Loucy (cell line): Measurements from ENCODE around the gene TBC1D2B.
"Not testable (repeated sequence)": the region's sequence is repeated elsewhere in the genome, so short reads cannot be mapped to it uniquely, and the experiment has no call there.

Experiments
- H2AFZ ChIP-seq: fragments of 200-600 bp; sonication (generic); 2 replicates; pipeline ENCODE4 v1.6.0; 2016; ENCODE audit warnings: antibody characterized with exemption, mild to moderate bottlenecking, low read length, moderate library complexity
- H3F3A ChIP-seq: fragments of 200-600 bp; 2 replicates; pipeline ENCODE4 v1.6.0; 2016; ENCODE audit warnings: antibody characterized with exemption, low read depth, mild to moderate bottlenecking
- H3K27me3 ChIP-seq: fragments of 200-600 bp; sonication (generic); 2 replicates; pipeline ENCODE4 v1.6.1; 2014; ENCODE audit warnings: low read length, mild to moderate bottlenecking; ENCODE audit not compliant: insufficient read depth, poor library complexity, severe bottlenecking
- H3K36me3 ChIP-seq: fragments of 200-600 bp; sonication (generic); 2 replicates; pipeline ENCODE4 v1.6.1; 2016; ENCODE audit warnings: low read length; ENCODE audit not compliant: insufficient read depth
- H3K4me1 ChIP-seq: fragments of 200-600 bp; sonication (generic); 2 replicates; pipeline ENCODE4 v1.5.1; 2014; ENCODE audit warnings: low read length, mild to moderate bottlenecking; ENCODE audit not compliant: insufficient read depth, poor library complexity, severe bottlenecking
- H3K4me2 ChIP-seq: fragments of 200-600 bp; sonication (generic); 2 replicates; pipeline ENCODE4 v1.6.0; 2014; ENCODE audit warnings: antibody characterized with exemption, low read length, low read depth, mild to moderate bottlenecking; ENCODE audit not compliant: poor library complexity, severe bottlenecking
- H3K4me3 ChIP-seq: fragments of 200-600 bp; sonication (generic); 2 replicates; pipeline ENCODE4 v1.5.1; 2014; ENCODE audit warnings: low read length, mild to moderate bottlenecking, mixed read lengths; ENCODE audit not compliant: poor library complexity, severe bottlenecking
- H3K79me2 ChIP-seq: fragments of 200-600 bp; sonication (generic); 2 replicates; pipeline ENCODE4 v1.6.1; 2014; ENCODE audit warnings: low read length; ENCODE audit not compliant: insufficient read depth
- H3K9ac ChIP-seq: fragments of 200-600 bp; sonication (generic); 2 replicates; pipeline ENCODE4 v1.6.0; 2014; ENCODE audit warnings: mild to moderate bottlenecking, low read depth, low read length, moderate library complexity; ENCODE audit not compliant: poor library complexity, severe bottlenecking
- H3K9me2 ChIP-seq: fragments of 200-600 bp; sonication (generic); replicated peaks from 2 replicates; pipeline ENCODE4 v1.6.1; 2016; ENCODE audit warnings: low read depth, low read length, mixed read lengths
- H3K9me3 ChIP-seq: fragments of 200-600 bp; sonication (generic); 2 replicates; pipeline ENCODE4 v1.6.1; 2014; ENCODE audit warnings: mild to moderate bottlenecking, antibody characterized with exemption, low read length, low read depth; ENCODE audit not compliant: insufficient read depth
- H4K20me1 ChIP-seq: fragments of 200-600 bp; sonication (generic); 2 replicates; pipeline ENCODE4 v1.6.0; 2014; ENCODE audit warnings: antibody characterized with exemption, low read length, mild to moderate bottlenecking; ENCODE audit not compliant: insufficient read depth, poor library complexity, severe bottlenecking
- CTCF ChIP-seq: fragments of 200-600 bp; sonication (generic); conservative IDR thresholded peaks from 2 replicates; pipeline ENCODE4 v1.5.1; 2014; ENCODE audit warnings: mild to moderate bottlenecking, antibody characterized with exemption, low read length
- EZH2phosphoT487 ChIP-seq: fragments of 200-600 bp; IDR thresholded peaks from 2 replicates; pipeline ENCODE4 v1.6.1; 2018; ENCODE audit warnings: antibody characterized with exemption, mild to moderate bottlenecking, moderate library complexity, borderline replicate concordance

TBC1D2B gene

GRCh38 chr15:77981281-77982126, 96.0 kb downstream of the TBC1D2B start:
- no peaks in the 10 kb centered on the region for H3K36me3 ChIP-seq
- no peak overlapping the region for H3K4me2 ChIP-seq
- no peaks in the 10 kb centered on the region for H3K79me2 ChIP-seq
- H3F3A ChIP-seq = no peaks in the 10 kb centered on the region
- no peaks in the 10 kb centered on the region for H3K4me1 ChIP-seq
- H3K4me3 ChIP-seq = no peak overlapping the region
- TF ChIP-seq CTCF (no peak), EZH2phosphoT487 (no peak)
- H4K20me1 ChIP-seq = no peaks in the 10 kb centered on the region
- no peaks in the 10 kb centered on the region for H3K9me3 ChIP-seq
- no peaks in the 10 kb centered on the region for H3K9me2 ChIP-seq
- H3K27me3 ChIP-seq = no peaks in the 10 kb centered on the region
- H3K9ac ChIP-seq = no peak overlapping the region
- H2AFZ ChIP-seq = no peak overlapping the region

- not testable (repeated sequence) for H3K9me2 ChIP-seq, H2AFZ ChIP-seq, H3F3A ChIP-seq, H3K9me3 ChIP-seq, H3K4me3 ChIP-seq, H3K9ac ChIP-seq, H3K79me2 ChIP-seq, H3K4me1 ChIP-seq, H3K4me2 ChIP-seq, H3K36me3 ChIP-seq, H3K27me3 ChIP-seq, H4K20me1 ChIP-seq
These were observed 96.8 kb downstream of the TBC1D2B start for GRCh38 chr15:77980674-77981073.

GRCh38 chr15:77980098-77980497, 97.4 kb downstream of the TBC1D2B start:
- no peak overlapping the region for H3K4me2 ChIP-seq
- H3K9me2 ChIP-seq = no peaks in the 10 kb centered on the region

GRCh38 chr15:77979157-77979556, 98.4 kb downstream of the TBC1D2B start:
- H3K9me3 ChIP-seq, H3K27me3 ChIP-seq, H3K36me3 ChIP-seq, H3K9ac ChIP-seq, H3K4me2 ChIP-seq, H3K4me1 ChIP-seq, H4K20me1 ChIP-seq, H3F3A ChIP-seq, H2AFZ ChIP-seq, H3K79me2 ChIP-seq, H3K9me2 ChIP-seq, H3K4me3 ChIP-seq: not testable (repeated sequence)

More at GRCh38 chr15:77980098-77980497, 97.4 kb downstream of the TBC1D2B start:
- Histone ChIP-seq H3K4me1 (no peaks in the 10 kb centered on the region), H3F3A (no peaks in the 10 kb centered on the region), H2AFZ (no peak overlapping the region), H3K27me3 (no peaks in the 10 kb centered on the region), H3K79me2 (no peaks in the 10 kb centered on the region), H3K4me3 (no peak overlapping the region), H3K9me3 (no peaks in the 10 kb centered on the region), H3K9ac (no peak overlapping the region), H3K36me3 (no peaks in the 10 kb centered on the region), H4K20me1 (no peaks in the 10 kb centered on the region)
- TF ChIP-seq EZH2phosphoT487 = no peak
- TF ChIP-seq CTCF = no peak

GRCh38 chr15:77978759-77979145, 98.8 kb downstream of the TBC1D2B start:
- not testable (repeated sequence) for H2AFZ ChIP-seq, H3K27me3 ChIP-seq, H3K4me1 ChIP-seq, H3K36me3 ChIP-seq, H4K20me1 ChIP-seq, H3K9me3 ChIP-seq, H3K4me3 ChIP-seq, H3F3A ChIP-seq, H3K79me2 ChIP-seq, H3K9me2 ChIP-seq, H3K4me2 ChIP-seq, H3K9ac ChIP-seq
